ENCODE data around the gene CYB561D1. TPM values are rescaled to one million over a fixed set of nuclear protein-coding genes. Genes with fewer than 3 reads are reported as not detected.

The CYB561D1 gene
- total and polyA plus RNA-seq, 9 of the 15 experiments (the other 6 are each of a cell fraction or from before 2014, with no cell fraction given), result 0.71 to 7.2 (median 3.5) TPM

DNA sequence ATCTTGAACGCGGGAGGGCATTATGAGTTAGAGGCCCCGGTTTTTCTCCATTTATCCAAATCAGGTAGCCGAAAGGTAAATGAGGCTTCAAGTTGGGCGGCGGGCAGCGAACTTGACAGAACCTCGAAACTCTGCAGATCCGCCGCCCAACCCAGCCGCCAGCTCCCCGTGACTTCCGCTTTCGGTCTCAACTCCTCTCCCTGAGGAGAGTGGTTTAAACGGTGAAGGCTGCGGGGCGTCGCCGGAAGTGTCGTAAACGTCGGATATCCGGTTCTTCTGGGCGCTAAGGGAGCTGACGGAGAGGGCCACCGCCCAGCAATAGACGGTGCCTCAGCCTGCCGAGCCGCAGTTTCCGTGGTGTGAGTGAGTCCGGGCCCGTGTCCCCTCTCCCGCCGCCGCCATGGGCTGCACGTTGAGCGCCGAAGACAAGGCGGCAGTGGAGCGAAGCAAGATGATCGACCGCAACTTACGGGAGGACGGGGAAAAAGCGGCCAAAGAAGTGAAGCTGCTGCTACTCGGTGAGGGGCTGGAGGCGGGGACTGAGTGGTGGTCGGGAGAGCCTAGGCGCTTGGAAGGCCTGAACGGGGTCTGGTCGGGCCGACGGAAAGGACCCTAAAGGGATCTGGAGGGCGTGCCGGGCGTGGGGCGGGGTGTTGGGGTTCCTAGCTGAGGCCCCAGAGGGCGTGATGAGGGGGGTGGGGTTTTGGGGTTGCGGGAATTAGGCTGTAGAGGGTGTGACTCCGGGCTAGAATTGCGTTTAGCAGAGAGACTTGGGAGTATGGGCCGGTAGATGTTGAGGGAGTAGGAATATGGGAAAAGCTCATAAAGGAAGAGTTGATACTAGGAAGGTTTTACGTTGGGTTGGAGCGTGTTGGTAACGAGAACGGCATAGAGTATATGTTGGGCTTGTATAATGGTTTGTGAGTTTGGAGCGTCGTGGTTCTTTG, 54.7 kb downstream of the CYB561D1 start, which contains the start of gene GNAI3 (continued):
- TF ChIP-seq, protein P1, sequence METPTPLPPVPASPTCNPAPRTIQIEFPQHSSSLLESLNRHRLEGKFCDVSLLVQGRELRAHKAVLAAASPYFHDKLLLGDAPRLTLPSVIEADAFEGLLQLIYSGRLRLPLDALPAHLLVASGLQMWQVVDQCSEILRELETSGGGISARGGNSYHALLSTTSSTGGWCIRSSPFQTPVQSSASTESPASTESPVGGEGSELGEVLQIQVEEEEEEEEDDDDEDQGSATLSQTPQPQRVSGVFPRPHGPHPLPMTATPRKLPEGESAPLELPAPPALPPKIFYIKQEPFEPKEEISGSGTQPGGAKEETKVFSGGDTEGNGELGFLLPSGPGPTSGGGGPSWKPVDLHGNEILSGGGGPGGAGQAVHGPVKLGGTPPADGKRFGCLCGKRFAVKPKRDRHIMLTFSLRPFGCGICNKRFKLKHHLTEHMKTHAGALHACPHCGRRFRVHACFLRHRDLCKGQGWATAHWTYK (CRISPR knock-in tag; IDR thresholded peaks at IDR 0.05), result no peak
- TF ChIP-seq ZNF445 (CRISPR knock-in tag; IDR thresholded peaks at IDR 0.05; ENCODE audit: low read depth), result no peak
- no peak for TF ChIP-seq MCM2 (IDR thresholded peaks at IDR 0.05; ENCODE audit: low read depth)
- TF ChIP-seq, protein P2, sequence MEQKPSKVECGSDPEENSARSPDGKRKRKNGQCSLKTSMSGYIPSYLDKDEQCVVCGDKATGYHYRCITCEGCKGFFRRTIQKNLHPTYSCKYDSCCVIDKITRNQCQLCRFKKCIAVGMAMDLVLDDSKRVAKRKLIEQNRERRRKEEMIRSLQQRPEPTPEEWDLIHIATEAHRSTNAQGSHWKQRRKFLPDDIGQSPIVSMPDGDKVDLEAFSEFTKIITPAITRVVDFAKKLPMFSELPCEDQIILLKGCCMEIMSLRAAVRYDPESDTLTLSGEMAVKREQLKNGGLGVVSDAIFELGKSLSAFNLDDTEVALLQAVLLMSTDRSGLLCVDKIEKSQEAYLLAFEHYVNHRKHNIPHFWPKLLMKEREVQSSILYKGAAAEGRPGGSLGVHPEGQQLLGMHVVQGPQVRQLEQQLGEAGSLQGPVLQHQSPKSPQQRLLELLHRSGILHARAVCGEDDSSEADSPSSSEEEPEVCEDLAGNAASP (IDR thresholded peaks at IDR 0.05), result no peak
- TF ChIP-seq DDX20 (tag; IDR thresholded peaks at IDR 0.05; ENCODE audit: low read depth), result no peak
- no peak for TF ChIP-seq POLR3G (IDR thresholded peaks at IDR 0.05; ENCODE audit: extremely low read depth, insufficient read length, insufficient replicate concordance)
- no peak for TF ChIP-seq IFI16 (CRISPR knock-in tag; IDR thresholded peaks at IDR 0.05)
- TF ChIP-seq TSC22D4 (tag; IDR thresholded peaks at IDR 0.05), result no peak
- peak; percentile 88 for TF ChIP-seq ETV1 (tag; conservative IDR thresholded peaks at IDR 0.05; ENCODE audit: low read depth)
- TF ChIP-seq ELF2 (CRISPR knock-in tag; IDR thresholded peaks at IDR 0.05), result peak; percentile 87
- no peak; the same call in 1 of the 2 replicates for TF ChIP-seq ZNF384 (IDR thresholded peaks at IDR 0.05; ENCODE audit: low read depth, low read length)
- TF ChIP-seq, protein P3, sequence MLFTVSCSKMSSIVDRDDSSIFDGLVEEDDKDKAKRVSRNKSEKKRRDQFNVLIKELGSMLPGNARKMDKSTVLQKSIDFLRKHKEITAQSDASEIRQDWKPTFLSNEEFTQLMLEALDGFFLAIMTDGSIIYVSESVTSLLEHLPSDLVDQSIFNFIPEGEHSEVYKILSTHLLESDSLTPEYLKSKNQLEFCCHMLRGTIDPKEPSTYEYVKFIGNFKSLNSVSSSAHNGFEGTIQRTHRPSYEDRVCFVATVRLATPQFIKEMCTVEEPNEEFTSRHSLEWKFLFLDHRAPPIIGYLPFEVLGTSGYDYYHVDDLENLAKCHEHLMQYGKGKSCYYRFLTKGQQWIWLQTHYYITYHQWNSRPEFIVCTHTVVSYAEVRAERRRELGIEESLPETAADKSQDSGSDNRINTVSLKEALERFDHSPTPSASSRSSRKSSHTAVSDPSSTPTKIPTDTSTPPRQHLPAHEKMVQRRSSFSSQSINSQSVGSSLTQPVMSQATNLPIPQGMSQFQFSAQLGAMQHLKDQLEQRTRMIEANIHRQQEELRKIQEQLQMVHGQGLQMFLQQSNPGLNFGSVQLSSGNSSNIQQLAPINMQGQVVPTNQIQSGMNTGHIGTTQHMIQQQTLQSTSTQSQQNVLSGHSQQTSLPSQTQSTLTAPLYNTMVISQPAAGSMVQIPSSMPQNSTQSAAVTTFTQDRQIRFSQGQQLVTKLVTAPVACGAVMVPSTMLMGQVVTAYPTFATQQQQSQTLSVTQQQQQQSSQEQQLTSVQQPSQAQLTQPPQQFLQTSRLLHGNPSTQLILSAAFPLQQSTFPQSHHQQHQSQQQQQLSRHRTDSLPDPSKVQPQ (CRISPR knock-in tag; IDR thresholded peaks at IDR 0.05; ENCODE audit: borderline replicate concordance), result no peak
- TF ChIP-seq HDAC1 (IDR thresholded peaks at IDR 0.05), result peak in 1 of 2 experiments; percentile 97; a peak in 2 of 4 replicates
- TF ChIP-seq, protein P4, sequence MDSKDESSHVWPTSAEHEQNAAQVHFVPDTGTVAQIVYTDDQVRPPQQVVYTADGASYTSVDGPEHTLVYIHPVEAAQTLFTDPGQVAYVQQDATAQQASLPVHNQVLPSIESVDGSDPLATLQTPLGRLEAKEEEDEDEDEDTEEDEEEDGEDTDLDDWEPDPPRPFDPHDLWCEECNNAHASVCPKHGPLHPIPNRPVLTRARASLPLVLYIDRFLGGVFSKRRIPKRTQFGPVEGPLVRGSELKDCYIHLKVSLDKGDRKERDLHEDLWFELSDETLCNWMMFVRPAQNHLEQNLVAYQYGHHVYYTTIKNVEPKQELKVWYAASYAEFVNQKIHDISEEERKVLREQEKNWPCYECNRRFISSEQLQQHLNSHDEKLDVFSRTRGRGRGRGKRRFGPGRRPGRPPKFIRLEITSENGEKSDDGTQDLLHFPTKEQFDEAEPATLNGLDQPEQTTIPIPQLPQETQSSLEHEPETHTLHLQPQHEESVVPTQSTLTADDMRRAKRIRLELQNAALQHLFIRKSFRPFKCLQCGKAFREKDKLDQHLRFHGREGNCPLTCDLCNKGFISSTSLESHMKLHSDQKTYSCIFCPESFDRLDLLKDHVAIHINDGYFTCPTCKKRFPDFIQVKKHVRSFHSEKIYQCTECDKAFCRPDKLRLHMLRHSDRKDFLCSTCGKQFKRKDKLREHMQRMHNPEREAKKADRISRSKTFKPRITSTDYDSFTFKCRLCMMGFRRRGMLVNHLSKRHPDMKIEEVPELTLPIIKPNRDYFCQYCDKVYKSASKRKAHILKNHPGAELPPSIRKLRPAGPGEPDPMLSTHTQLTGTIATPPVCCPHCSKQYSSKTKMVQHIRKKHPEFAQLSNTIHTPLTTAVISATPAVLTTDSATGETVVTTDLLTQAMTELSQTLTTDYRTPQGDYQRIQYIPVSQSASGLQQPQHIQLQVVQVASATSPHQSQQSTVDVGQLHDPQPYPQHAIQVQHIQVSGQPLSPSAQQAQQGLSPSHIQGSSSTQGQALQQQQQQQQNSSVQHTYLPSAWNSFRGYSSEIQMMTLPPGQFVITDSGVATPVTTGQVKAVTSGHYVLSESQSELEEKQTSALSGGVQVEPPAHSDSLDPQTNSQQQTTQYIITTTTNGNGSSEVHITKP (IDR thresholded peaks at IDR 0.05; ENCODE audit: partially characterized antibody), result peak; percentile 77
- no peak for TF ChIP-seq MCM3 (IDR thresholded peaks at IDR 0.05)
- TF ChIP-seq, protein P5, sequence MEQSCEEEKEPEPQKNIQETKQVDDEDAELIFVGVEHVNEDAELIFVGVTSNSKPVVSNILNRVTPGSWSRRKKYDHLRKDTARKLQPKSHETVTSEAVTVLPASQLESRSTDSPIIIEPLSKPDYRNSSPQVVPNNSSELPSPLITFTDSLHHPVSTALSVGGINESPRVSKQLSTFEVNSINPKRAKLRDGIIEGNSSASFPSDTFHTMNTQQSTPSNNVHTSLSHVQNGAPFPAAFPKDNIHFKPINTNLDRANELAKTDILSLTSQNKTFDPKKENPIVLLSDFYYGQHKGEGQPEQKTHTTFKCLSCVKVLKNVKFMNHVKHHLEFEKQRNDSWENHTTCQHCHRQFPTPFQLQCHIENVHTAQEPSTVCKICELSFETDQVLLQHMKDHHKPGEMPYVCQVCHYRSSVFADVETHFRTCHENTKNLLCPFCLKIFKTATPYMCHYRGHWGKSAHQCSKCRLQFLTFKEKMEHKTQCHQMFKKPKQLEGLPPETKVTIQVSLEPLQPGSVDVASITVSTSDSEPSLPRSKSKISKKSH (CRISPR knock-in tag; IDR thresholded peaks at IDR 0.05), result no peak

All from K562 (cell line).